ENCODE data around the gene DSCAM.

GRCh38 chr21:40454057-40454456 lies 392.9 kb downstream of the DSCAM start:
- no peak for TF ChIP-seq EZH2 (IDR thresholded peaks at IDR 0.05; ENCODE audit: insufficient read depth, poor library complexity, severe bottlenecking)
- TF ChIP-seq EZH2phosphoT487 (IDR thresholded peaks at IDR 0.05; ENCODE audit: insufficient read depth, low read depth), result no peak
